Activated gamma-delta T cell treated with Interleukin-2 at 50 U/mL for 16 hours (primary cell): Measurements from ENCODE around the gene CFAP157.

Source experiments
- DNase-seq: peaks from one replicate; pipeline ENCODE4 v3.0.0-alpha.2; 2020

The CFAP157 gene

DNA sequence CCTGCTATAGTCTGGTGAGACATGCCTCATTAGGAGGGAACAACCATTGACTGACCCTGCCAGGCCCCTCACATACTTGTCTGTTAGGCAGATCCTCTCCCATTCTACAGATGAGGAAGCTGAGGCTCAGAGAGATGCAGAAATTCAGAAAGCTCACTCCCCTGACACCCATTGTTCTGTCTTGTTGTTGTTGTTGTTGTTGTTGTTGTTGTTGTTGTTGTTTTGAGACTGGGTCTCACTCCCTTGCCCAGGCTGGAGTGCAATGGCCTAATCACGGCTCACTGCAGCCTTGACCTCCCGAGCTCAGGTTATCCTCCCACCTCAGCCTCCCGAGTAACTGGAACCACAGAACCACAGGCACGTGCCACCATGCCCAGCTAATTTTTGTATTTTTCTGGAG is 13.1 kb upstream of the CFAP157 start:
- DNase-seq, result no peak

DNA sequence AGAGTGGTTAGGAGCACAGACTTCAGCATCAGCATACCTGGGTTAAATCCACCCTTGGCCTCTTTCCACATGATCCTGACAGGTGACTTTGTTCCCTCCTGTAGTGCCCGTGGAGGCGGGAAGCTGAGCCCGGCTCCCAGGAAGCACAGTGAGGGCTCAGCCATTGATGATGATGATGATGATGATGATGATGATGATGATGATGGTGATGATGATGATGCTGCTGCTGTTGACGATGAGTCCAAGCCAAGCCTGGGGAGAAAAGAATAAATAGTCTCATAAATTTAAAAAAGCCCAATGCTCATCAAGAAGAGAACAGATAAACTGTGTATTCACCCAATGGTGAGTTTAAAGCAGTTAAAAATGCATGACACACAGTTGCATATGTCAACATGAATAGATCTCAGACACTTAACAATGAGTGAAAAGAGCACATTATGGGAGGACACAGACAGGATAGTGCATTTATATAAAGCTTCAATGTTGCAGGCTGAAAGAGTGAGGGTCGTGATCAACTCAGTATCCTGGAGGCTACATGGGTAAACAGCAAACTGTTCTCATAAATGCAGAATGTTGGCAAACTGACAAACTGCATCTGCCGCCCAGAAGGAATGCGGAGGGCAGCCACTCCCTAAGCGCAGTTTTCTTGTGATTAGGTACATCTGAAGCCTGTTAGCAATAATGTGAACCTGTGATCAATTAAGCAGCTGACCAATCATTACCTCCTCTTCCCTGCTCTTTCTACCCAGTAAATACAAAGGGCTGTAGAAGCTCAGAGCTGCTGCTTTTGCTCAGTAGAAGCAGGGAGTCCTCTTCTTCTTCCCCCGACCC is 11.7 kb upstream of the CFAP157 start:
- no peak for DNase-seq

- DNase-seq, result no peak
Observed at GRCh38 chr9:127697575-127697974, 9.2 kb upstream of the CFAP157 start.

DNA sequence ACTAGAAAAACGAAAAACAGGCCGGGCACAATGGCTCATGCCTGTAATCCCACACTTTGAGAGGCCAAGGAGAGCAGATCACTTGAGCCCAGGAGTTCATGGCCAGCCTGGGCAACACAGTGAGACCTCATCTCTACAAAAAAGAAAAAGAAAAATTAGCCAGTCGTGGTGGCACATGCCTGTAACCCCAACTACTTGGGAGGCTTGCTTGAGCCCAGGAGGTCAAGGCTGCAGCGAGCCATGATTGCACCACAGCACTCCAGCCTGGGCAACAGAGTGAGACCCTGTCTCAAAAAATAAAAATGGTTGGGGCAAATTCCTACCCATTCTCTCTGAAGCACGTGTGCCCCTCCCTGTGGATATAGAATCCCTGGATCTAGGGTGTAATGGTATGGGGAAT is 8.4 kb upstream of the CFAP157 start:
- DNase-seq, result no peak

GRCh38 chr9:127698985-127699670 is 7.7 kb upstream of the CFAP157 start:
- DNase-seq, result peak; percentile 81

GRCh38 chr9:127700140-127700539 is 6.6 kb upstream of the CFAP157 start:
- no peak for DNase-seq

GRCh38 chr9:127700594-127701255 is 6.1 kb upstream of the CFAP157 start:
- no peak for DNase-seq

GRCh38 chr9:127703289-127703946 is 3.4 kb upstream of the CFAP157 start:
- DNase-seq, result no peak

DNA sequence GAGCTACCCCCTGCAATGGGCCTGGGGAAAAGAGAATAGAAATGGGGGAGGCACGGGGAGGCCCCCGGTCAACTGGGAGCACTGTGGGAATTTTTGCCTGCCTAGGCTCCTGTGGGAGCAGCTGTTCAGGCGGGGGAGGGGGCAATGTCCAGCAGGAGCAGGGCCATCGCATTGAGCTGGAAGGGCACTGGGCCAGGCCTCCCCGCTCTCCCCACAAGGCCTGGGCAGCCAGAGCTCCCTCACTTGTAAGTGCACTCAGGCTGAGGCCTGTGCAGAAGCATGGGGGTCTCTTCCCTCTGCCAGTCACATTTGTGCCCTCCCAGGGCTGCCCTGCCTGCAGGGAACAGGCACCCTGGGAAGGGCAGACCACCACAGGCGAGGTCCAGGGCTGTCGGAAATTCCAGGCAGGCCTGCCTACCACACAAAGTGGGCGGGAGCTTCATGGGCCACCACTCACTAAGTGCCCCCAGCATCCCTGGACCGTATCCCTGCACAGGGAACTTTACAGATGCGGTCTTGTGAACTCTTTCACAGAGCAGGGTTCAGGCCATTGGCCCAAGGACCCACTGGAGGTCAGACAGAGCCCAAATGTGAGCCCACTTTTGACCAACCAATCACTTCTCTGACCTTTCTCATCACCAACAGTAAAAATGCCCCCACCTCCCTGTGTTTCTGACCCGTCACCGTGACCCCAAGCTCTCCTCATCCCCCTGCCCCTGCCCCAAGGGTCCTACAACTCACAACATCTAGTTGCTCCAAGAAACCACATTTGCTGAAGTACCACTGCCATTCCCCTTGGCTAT is 1.0 kb upstream of the CFAP157 start:
- DNase-seq, result no peak

- DNase-seq, result peak; percentile 32
Observed at GRCh38 chr9:127707766-127708165, 978 bp downstream of the CFAP157 start.

DNA sequence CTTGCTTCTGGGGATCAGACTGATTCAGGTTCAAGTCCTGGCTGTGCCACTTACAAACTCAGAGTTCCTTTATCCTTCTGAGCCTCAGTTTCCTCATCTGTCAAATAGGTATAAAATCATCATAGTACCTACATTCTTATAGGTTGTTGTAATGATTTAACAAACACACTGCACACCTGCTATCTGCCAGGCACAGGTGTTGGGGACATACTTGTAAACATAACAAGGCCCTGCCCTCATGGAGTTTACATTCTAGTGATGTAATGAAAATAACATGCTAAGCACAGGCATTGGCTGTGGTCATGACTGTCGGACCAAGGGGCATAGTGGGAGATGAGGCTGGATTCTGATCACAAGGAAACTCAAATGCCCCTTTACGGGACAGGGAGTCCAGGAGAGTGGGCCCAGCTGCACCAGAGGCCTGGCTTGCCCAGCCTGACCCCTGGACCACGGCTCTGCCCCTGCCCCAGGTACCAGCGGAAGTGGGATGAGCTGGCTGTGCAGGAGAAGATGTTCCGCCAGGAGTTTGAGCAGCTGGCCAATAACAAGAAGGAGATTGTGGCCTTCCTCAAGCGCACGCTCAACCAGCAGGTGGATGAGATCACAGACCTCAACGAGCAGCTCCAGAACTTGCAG is 2.3 kb downstream of the CFAP157 start:
- DNase-seq, result no peak

DNA sequence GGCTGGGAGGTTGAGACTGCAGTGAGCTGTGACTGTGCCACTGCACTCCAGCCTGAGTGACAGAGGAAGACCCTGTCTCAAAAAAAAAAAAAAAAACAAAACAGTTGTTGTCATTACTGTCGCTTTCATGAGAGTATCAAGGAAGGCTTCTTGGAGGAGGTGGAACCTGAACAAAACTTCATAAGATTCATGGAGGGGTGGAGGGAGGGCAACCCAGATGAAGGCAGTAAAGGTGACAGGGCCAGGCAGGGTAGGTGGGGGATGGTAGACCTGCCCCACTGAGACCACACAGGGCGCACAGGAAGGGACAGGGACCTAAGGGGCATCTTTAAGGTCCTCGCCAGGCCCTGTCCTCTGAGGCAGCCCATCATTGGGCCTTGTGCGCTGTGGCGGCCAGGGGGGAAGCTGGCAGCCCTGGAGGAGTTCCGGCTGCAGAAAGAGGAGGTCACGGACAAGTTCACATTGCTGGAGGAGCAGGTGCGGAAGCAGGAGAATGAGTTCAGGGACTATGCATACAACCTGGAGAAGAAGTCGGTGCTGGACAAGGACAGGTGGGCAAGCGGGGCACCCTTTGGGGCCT is 3.5 kb downstream of the CFAP157 start:
- no peak for DNase-seq

DNA sequence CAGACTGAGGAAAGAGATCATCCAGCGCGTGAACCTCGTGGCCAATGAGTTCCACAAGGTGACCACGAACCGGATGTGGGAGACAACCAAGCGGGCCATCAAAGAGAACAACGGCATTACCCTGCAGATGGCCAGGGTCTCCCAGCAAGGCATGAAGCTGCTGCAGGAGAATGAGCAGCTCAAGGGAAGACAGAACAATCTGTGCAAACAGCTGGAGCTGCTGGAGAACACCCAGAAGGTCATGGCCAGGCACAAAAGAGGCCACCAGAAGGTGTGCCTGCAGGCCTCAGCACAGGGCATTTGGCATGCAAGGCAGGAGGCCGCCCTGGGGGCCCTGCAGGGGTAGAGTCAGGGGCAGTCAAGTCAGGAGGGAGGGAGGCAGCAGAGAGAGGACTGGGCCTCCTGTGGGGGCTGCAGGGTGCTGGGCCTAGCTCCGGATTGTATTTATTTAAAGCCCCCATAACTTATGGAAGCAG is 4.5 kb downstream of the CFAP157 start:
- no peak for DNase-seq

DNA sequence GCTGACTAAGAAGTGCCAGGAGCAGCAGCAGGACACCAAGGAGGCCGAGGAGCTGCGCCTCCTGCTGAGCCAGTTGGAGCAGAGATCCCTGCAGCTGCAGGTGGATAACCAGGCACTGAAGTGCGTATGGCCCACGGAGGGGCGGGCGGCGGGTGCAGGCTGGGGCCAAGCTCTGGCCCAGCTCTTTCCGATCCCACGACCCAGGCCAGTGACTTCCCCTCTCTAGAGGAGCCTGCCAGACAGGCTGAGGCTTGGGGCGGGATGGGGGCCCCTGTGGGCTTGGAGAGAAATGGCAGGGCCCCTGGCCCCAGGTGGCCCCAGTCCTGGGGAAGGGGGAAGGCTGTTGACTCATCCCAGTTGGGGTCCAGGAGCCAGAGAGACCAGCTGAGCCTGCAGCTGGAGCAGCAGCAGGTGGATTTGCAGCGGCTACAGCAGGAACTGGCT is 5.1 kb downstream of the CFAP157 start:
- DNase-seq, result no peak

DNA sequence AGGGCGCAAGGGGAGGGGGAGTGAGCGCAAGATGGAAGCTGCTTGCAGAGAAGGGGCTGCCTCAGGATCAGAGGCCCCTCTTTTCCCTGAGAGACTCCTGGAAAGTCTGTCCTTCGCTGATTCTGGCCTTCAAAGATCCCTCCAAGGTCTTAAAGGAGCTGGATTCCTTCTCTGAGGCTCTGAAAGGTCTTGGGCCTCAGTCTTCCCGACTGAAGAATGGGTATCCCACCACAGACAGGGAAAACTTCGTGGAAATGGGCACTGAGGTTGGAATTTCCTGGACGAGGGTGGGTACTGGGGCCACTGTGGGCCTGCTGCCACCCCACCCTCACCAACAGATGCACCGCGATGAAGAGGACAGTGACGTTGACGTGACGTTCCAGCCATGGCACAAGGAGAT is 5.6 kb downstream of the CFAP157 start:
- DNase-seq, result no peak

GRCh38 chr9:127712867-127713266 is 6.1 kb downstream of the CFAP157 start:
- DNase-seq, result no peak

DNA sequence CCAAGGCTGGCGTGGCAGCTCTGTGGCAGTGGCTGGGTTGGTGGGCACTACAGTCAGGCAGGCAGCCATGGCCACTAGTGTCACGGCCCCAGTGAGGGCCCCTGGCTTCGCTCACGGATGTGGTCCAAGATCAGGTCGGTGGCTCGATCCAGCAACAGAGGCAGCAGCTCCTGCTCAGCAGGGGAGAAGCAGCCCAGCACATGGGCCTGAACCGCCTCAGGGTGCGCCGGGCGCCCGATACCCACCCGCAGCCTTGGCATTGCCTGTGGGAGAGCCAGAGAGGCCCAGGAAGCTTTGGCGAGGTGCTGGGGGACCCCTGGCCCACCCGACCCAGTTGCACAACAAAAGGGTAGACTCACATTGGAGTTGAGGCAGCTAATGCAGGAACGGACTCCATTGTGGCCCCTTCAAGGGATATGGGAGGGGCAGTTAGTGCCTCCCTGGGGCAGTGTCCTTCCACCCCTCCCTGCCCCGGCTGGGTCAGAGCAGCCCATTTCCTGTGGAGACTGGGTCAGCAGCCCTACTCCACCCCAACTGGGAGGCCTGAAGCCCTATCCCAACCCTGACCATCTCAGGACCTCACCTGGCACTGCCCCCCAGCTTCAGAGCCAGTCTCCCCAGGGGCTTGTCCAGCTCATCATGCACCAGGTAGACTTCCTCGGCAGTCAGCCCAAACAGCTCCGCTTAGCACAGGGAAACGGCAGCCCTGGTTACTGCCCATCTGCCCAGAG is 7.4 kb downstream of the CFAP157 start:
- DNase-seq, result no peak

- no peak for DNase-seq
Observed at GRCh38 chr9:127714951-127715469, 8.2 kb downstream of the CFAP157 start.

DNA sequence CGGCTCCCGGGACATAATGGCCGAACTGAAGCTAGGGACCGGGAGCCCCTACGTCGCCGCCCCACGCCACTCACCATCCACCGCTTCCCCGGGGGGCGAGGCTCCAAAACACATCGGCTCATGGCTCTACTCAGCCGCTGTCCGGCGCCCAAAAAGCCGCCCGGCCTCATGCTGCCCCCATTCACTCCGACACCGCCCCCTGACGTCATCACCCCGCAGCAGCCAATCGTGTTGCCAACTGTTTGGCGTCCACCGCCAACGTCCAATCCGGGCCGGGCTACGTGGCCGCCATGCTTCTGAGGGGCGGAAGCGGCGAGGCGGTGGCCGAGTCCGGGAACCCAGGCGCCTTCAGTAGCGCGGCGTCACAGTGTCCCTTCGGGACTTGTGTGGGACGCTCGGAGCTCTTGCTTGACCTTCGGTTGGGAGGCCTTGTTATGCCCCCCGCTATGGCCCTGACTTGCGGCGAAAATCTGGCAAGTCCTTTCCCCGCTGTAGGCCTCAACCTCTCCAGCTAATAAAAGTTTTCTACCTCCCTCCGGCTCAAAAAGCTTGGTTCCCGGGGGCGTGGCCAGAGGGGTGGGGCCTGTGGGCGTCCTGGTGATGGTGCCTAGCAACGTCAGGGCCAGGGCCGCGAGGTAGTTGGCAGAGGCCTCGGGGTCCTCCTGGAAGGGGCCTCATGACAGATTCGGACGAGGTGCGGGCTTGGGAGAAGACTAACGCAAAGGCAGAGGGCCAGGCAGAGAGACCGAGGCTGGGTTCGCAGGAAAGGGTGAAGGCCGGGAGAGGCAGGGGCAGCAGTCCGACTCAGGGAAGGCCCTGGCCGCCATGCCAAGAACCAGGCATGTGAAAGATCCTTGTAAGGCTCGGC is 8.9 kb downstream of the CFAP157 start, which contains the start of the genes PTRH1 and TTC16:
Gene PTRH1, minus strand, starts transcription at position 194 of the 868 bp plus-strand sequence. Its CDS starts 24 bp downstream, at position 170.
Gene TTC16, plus strand, starts transcription at position 610 of the 868 bp plus-strand sequence. Its CDS starts 67 bp downstream, at position 677.
- DNase-seq, result peak; percentile 97
